Endothelial cell (in vitro differentiated cells): Measurements from ENCODE around the gene RALB. TPM values are rescaled to one million over a fixed set of nuclear protein-coding genes. Genes with fewer than 3 reads are reported as not detected.

Source experiments
- DNase-seq: peaks from one replicate; pipeline ENCODE4 v3.0.0; 2021; ENCODE audit warnings: low spot score
- H3K27ac Mint-ChIP-seq: one replicate; pipeline ENCODE4 v1.8.0; 2021; ENCODE audit warnings: mixed read lengths, inconsistent platforms; ENCODE audit not compliant: unreplicated experiment
- H3K27me3 Mint-ChIP-seq: one replicate; pipeline ENCODE4 v1.8.0; 2021; ENCODE audit warnings: mild to moderate bottlenecking, moderate library complexity, mixed read lengths, inconsistent platforms; ENCODE audit not compliant: unreplicated experiment
- H3K36me3 Mint-ChIP-seq: one replicate; pipeline ENCODE4 v1.8.0; 2021; ENCODE audit warnings: mild to moderate bottlenecking, low read depth, mixed read lengths, inconsistent platforms; ENCODE audit not compliant: unreplicated experiment
- H3K4me1 Mint-ChIP-seq: one replicate; pipeline ENCODE4 v1.8.0; 2021; ENCODE audit warnings: mild to moderate bottlenecking, mixed read lengths, inconsistent platforms; ENCODE audit not compliant: unreplicated experiment
- H3K4me3 Mint-ChIP-seq: one replicate; pipeline ENCODE4 v1.8.0; 2021; ENCODE audit warnings: mild to moderate bottlenecking, mixed read lengths, inconsistent platforms; ENCODE audit not compliant: unreplicated experiment
- H3K9me3 Mint-ChIP-seq: one replicate; pipeline ENCODE4 v1.8.0; 2021; ENCODE audit warnings: mixed read lengths, inconsistent platforms; ENCODE audit not compliant: unreplicated experiment
- CTCF ChIP-seq: fragments of 200-600 bp; sonication (generic); IDR thresholded peaks from one replicate; pipeline ENCODE4 v1.5.0; 2021; ENCODE audit warnings: antibody characterized with exemption; ENCODE audit not compliant: unreplicated experiment
- total RNA-seq: library from RNA; stranded (reverse); fragmentation: NEBNext Ultra II Directional; extraction: Animal tissue kit (Norgen Biotek cat#: 25700); gene quantifications from one replicate; pipeline ENCODE4 v1.2.1, GENCODE V29; 2021; ENCODE audit not compliant: unreplicated experiment

Gene RALB
- total RNA-seq, 1 donor from 2014 or later = 367 TPM

GRCh38 chr2:120251078-120251477 lies 1.6 kb upstream of the RALB start:
- H3K9me3 Mint-ChIP-seq = no peaks in the 10 kb centered on the region
- H3K4me3 Mint-ChIP-seq = no peak overlapping the region
- H3K4me1 Mint-ChIP-seq = peaks cover 65% of the 10 kb centered on the region
- no peak overlapping the region for H3K27ac Mint-ChIP-seq
- TF ChIP-seq CTCF = no peak
- DNase-seq = no peak
- peaks cover 26% of the 10 kb centered on the region for H3K36me3 Mint-ChIP-seq
- peaks cover 22% of the 10 kb centered on the region for H3K27me3 Mint-ChIP-seq

- no peak for DNase-seq
- H3K9me3 Mint-ChIP-seq = no peaks in the 10 kb centered on the region
- peaks cover 66% of the 10 kb centered on the region for H3K4me1 Mint-ChIP-seq
- peak overlapping the region; percentile 89 for H3K27ac Mint-ChIP-seq
- peak overlapping the region; percentile 98 for H3K4me3 Mint-ChIP-seq
- peaks cover 32% of the 10 kb centered on the region for H3K36me3 Mint-ChIP-seq
- no peak for TF ChIP-seq CTCF
- peaks cover 22% of the 10 kb centered on the region for H3K27me3 Mint-ChIP-seq
Observed at GRCh38 chr2:120251880-120252224, 800 bp upstream of the RALB start.

- Mint-ChIP-seq H3K9me3 (no peaks in the 10 kb centered on the region), H3K4me1 (peaks cover 66% of the 10 kb centered on the region), H3K36me3 (peaks cover 46% of the 10 kb centered on the region), H3K27me3 (peaks cover 18% of the 10 kb centered on the region), H3K4me3 (peak overlapping the region; percentile 99), H3K27ac (peak overlapping the region; percentile 80)
- no peak for TF ChIP-seq CTCF
- DNase-seq = peak; percentile 75
Observed at GRCh38 chr2:120253021-120253882, 600 bp downstream of the RALB start.

GRCh38 chr2:120254178-120254577 lies 1.5 kb downstream of the RALB start:
- peaks cover 55% of the 10 kb centered on the region for H3K36me3 Mint-ChIP-seq
- H3K4me3 Mint-ChIP-seq = peak overlapping the region; percentile 99
- H3K9me3 Mint-ChIP-seq = no peaks in the 10 kb centered on the region
- H3K27ac Mint-ChIP-seq = peak overlapping the region; percentile 80
- no peak for DNase-seq
- TF ChIP-seq CTCF = no peak
- peaks cover 72% of the 10 kb centered on the region for H3K4me1 Mint-ChIP-seq
- H3K27me3 Mint-ChIP-seq = peaks cover 18% of the 10 kb centered on the region

- Mint-ChIP-seq H3K9me3 (no peaks in the 10 kb centered on the region), H3K4me1 (peaks cover 69% of the 10 kb centered on the region), H3K4me3 (peak overlapping the region; percentile 99), H3K36me3 (peaks cover 54% of the 10 kb centered on the region), H3K27me3 (peaks cover 18% of the 10 kb centered on the region), H3K27ac (peak overlapping the region; percentile 11)
- no peak for TF ChIP-seq CTCF
- DNase-seq = no peak
Observed at GRCh38 chr2:120255071-120255470, 2.4 kb downstream of the RALB start.
